HS-5 (cell line): ENCODE data around the gene OR5B17.
"Not testable (repeated sequence)": the region's sequence is repeated elsewhere in the genome, so short reads cannot be mapped to it uniquely, and the experiment has no call there.

Experiments
- DNase-seq: peaks from one replicate; pipeline ENCODE4 v3.0.0-alpha.2; 2012; ENCODE audit warnings: low read depth

Gene OR5B17

GRCh38 chr11:58358969-58359368, at the start of gene OR5B17:
Gene OR5B17 (minus strand): TSS chr11:58359069. CDS start chr11:58359069, 0 bp downstream.
- DNase-seq, result no peak

GRCh38 chr11:58406774-58407173, 47.9 kb upstream of the OR5B17 start, which contains the start of gene OR5B3:
Gene OR5B3 (minus strand): TSS chr11:58406874. CDS start chr11:58403409, 3,465 bp downstream.
- no peak for DNase-seq

- DNase-seq, result not testable (repeated sequence)
Measured at GRCh38 chr11:58399622-58400021, 40.8 kb upstream of the OR5B17 start.

GRCh38 chr11:58395581-58395980, 36.7 kb upstream of the OR5B17 start:
- DNase-seq, result no peak

- peak; percentile 88 for DNase-seq
Measured at GRCh38 chr11:58394195-58394594, 35.3 kb upstream of the OR5B17 start.

- DNase-seq, result no peak
Measured at GRCh38 chr11:58392746-58393145, 33.9 kb upstream of the OR5B17 start.

GRCh38 chr11:58391879-58392278, 33.0 kb upstream of the OR5B17 start:
- no peak for DNase-seq

- DNase-seq, result no peak
Measured at GRCh38 chr11:58390551-58391063, 31.7 kb upstream of the OR5B17 start.

- DNase-seq, result no peak
Measured at GRCh38 chr11:58354727-58355126, 4.1 kb downstream of the OR5B17 start.

- DNase-seq, result no peak
Measured at GRCh38 chr11:58345204-58345603, 13.7 kb downstream of the OR5B17 start.

GRCh38 chr11:58334708-58335107, 24.2 kb downstream of the OR5B17 start:
- peak; percentile 92 for DNase-seq

GRCh38 chr11:58330861-58331260, 28.0 kb downstream of the OR5B17 start:
- no peak for DNase-seq

- DNase-seq, result no peak
Measured at GRCh38 chr11:58318532-58318931, 40.3 kb downstream of the OR5B17 start.

- peak; percentile 64 for DNase-seq
Measured at GRCh38 chr11:58316142-58316541, 42.7 kb downstream of the OR5B17 start.
